Measurements from ENCODE around the gene TLE6.

TLE6 gene

DNA sequence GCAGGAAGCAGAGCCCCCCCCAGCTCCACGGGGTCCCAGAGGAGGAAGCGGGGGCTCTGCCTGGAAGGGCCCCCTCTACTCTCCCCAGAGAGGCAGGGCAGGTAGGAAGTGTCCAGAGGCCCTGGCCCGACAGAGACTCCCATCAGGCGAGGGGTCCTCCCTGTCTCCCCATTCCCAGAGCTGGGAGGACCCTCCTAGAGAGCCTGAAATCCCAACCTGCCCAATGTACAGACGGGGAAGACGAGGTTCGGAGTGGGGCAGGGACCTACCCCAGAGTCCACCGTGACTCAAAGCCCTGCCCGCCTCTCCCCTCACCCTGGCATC, 50.6 kb downstream of the TLE6 start:
- TF ChIP-seq, protein P1, sequence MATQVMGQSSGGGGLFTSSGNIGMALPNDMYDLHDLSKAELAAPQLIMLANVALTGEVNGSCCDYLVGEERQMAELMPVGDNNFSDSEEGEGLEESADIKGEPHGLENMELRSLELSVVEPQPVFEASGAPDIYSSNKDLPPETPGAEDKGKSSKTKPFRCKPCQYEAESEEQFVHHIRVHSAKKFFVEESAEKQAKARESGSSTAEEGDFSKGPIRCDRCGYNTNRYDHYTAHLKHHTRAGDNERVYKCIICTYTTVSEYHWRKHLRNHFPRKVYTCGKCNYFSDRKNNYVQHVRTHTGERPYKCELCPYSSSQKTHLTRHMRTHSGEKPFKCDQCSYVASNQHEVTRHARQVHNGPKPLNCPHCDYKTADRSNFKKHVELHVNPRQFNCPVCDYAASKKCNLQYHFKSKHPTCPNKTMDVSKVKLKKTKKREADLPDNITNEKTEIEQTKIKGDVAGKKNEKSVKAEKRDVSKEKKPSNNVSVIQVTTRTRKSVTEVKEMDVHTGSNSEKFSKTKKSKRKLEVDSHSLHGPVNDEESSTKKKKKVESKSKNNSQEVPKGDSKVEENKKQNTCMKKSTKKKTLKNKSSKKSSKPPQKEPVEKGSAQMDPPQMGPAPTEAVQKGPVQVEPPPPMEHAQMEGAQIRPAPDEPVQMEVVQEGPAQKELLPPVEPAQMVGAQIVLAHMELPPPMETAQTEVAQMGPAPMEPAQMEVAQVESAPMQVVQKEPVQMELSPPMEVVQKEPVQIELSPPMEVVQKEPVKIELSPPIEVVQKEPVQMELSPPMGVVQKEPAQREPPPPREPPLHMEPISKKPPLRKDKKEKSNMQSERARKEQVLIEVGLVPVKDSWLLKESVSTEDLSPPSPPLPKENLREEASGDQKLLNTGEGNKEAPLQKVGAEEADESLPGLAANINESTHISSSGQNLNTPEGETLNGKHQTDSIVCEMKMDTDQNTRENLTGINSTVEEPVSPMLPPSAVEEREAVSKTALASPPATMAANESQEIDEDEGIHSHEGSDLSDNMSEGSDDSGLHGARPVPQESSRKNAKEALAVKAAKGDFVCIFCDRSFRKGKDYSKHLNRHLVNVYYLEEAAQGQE (IDR thresholded peaks at IDR 0.05; ENCODE audit: insufficient read depth in 1 of 2, low read depth in 2 of 2, low read length in 2 of 2), result no peak
- no peak for TF ChIP-seq POLR2AphosphoS5 (IDR thresholded peaks at IDR 0.05; ENCODE audit: low read depth, low read length)
- TF ChIP-seq FOXP2 (optimal IDR thresholded peaks at IDR 0.05; ENCODE audit: borderline replicate concordance, extremely low read depth, extremely low read length, insufficient read depth), result no peak
- no peak for TF ChIP-seq SIN3A (IDR thresholded peaks at IDR 0.05; ENCODE audit: borderline replicate concordance, insufficient read depth, low read length)
- no peak for TF ChIP-seq TAF1 (IDR thresholded peaks at IDR 0.05; ENCODE audit: borderline replicate concordance, insufficient read depth, low read length)

DNA sequence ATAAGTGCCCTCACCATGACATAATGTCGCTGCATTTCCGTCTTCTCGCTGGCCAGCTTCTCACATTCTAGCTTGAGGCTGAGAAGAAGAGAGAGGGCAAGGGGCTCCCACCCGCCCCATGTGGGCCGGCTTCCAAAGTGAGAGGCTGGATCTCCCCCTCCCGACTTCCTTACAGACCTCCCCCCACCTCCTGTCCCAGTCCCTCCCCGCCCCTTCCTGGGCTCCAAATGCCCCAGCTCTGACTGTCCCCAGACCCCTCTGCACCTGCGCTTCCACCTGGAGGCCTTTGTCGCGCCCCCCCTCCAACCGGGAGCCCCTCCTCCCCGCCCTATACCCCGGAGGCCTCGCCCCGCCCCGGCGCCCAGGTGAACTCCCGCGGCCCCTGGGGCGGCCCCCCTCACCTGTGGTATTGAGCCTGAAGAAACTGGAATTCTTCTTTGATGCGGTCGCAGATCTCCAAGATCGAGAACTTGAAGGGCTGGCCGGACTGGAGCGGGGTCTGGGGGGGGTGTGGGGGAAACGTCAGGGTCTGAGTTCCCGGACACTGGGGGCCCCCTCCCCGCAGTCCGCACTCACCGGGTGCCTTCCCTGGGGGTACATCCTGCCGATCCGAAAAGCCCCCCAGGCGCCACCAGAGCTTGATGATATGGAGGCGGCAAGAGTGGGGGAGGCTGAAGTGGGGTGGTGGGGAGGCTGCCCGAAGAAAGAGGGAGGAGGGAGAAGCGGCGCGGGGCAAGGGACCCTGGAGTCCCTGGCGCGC, 51.1 kb downstream of the TLE6 start:
- TF ChIP-seq, protein P1 (IDR thresholded peaks at IDR 0.05; ENCODE audit: insufficient read depth in 1 of 2, low read depth in 2 of 2, low read length in 2 of 2), result no peak
- TF ChIP-seq FOXP2 (optimal IDR thresholded peaks at IDR 0.05; ENCODE audit: borderline replicate concordance, extremely low read depth, extremely low read length, insufficient read depth), result no peak
- TF ChIP-seq TAF1 (IDR thresholded peaks at IDR 0.05; ENCODE audit: borderline replicate concordance, insufficient read depth, low read length), result no peak
- TF ChIP-seq SIN3A (IDR thresholded peaks at IDR 0.05; ENCODE audit: borderline replicate concordance, insufficient read depth, low read length), result no peak
- TF ChIP-seq POLR2AphosphoS5 (IDR thresholded peaks at IDR 0.05; ENCODE audit: low read depth, low read length), result no peak

DNA sequence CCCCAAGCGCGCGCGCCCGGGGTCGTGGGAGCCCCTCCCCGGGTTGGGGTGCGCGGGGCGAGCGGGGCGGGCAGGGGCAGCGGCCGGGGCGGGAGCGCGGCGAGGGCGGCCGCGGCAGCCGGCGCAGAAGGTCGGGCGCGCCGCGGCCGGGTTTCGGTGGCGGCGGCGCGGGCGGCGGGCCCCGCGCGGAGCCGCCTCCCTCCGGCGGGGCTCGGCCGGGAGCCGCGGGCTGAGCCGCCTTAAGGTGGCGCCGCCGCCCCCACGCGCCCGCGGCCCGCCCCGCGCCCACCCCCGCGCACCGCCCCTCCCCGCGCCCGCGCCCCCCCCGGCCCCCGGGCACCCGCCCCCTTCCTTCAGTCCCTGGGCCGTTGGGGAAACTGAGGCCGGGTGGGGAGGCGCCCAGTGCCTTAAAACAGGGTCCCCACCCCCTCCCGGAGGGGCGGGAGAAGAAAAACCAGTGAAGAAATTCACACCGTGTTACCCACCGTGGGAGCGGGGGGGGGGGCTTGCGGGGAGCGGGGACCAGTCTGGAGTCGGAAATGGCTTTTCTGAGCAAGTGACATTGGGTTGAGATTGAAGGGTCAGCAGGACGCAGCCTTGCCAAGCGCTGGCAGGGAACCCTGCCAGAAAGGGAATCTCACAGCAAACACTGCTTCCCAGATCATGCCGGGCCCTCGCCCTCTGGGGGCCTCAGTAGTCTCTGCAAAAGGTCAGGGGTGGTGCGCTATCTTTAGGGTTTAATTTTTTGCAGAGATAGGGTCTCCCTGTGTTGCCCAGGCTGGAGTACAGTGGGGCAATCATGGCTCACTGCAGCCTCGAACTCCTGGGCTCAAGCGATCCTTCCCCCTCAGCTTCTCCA, 51.9 kb downstream of the TLE6 start, which contains the start of gene TLE2:
TSS of gene TLE2 (minus strand) at position 216 of the 859 bp plus-strand sequence. CDS start 376 bp downstream, outside the sequence.
- TF ChIP-seq POLR2AphosphoS5 (IDR thresholded peaks at IDR 0.05; ENCODE audit: low read depth, low read length) (no peak), SIN3A (IDR thresholded peaks at IDR 0.05; ENCODE audit: borderline replicate concordance, insufficient read depth, low read length) (no peak), FOXP2 (optimal IDR thresholded peaks at IDR 0.05; ENCODE audit: borderline replicate concordance, extremely low read depth, extremely low read length, insufficient read depth) (no peak), TAF1 (IDR thresholded peaks at IDR 0.05; ENCODE audit: borderline replicate concordance, insufficient read depth, low read length) (no peak)
- TF ChIP-seq, protein P1 (IDR thresholded peaks at IDR 0.05; ENCODE audit: insufficient read depth in 1 of 2, low read depth in 2 of 2, low read length in 2 of 2), result no peak

DNA sequence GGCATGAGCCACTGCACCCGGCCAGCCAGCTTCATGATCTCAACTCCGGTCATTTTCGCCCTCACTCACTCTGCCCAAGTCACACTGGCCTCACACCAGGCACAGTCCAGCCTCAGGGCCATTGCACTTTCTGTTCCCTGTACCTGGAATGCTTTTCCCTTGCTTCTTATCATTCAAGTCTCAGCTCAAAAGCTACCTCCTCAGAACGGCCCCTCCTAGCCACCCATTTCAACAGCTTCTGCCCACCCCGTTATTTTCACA, 54.2 kb downstream of the TLE6 start:
- TF ChIP-seq, protein P1 (IDR thresholded peaks at IDR 0.05; ENCODE audit: insufficient read depth in 1 of 2, low read depth in 2 of 2, low read length in 2 of 2), result no peak

Data from PFSK-1 (cell line).